HG03378 (cell line): ENCODE measurements around the gene TMEM117.
A peak's percentile ranks its signal among the peaks of the same experiment; 100 is the strongest.
"Not testable (repeated sequence)": the region's sequence is repeated elsewhere in the genome, so short reads cannot be mapped to it uniquely, and the experiment has no call there.

Source experiments
- ATAC-seq: cut with Tn5 transposase; IDR thresholded peaks from one replicate; pipeline ENCODE4 v1.9.1; 2021; ENCODE audit warnings: mild to moderate bottlenecking, moderate library complexity; ENCODE audit not compliant: unreplicated experiment

TMEM117 gene

DNA sequence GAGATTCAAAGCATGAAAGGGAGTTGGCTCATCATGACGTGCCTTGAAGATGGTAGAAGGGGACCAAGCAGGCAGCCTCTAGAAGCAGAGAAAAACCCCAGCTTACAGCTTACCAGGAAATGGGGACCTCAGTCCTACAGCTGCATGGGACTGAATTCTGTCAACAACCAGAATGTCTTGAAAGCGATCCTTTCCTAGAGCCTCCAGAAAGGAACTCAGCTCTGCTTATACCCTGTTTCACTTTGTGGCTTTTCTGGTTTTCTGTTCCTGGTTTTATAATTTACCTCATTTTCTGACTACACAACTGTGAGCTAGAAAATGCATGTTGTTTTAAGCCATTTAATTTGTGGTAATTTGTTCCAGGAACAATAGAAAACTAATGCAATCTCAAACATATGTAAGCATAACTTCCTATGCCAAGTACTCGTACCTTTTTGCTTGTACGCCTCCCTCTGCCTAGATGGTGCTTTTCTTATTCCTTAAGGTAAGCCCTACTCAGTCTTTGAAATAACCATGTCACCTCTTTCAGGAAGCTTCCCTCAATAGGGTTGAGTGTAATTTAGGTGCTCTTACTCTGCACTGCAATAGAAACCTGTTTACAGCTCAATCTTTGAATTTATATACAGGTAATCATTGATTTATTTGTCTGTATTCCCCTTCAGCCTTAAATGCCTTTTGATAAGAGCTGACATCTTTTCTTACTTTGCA, 348.8 kb downstream of the TMEM117 start:
- ATAC-seq = peak; percentile 85

DNA sequence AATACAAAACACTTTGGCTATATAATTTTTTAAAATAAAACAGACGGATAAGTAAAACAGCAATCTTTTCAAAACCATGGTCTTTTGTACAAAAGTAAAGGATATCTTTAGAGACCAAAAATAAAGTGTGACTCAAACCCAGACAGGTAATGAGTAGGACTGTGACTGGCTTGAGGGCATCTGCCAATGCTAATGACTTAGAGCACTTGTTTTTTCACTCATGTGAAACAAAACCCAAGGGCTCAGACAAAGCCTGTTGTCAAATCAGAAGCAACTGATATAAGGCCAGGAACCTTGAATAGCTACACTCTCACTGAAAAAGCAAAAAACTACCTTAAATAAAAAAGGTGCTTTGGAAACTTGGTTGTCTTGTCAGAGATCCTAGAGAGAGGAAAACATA, 357.4 kb downstream of the TMEM117 start:
- ATAC-seq = peak; percentile 98

DNA sequence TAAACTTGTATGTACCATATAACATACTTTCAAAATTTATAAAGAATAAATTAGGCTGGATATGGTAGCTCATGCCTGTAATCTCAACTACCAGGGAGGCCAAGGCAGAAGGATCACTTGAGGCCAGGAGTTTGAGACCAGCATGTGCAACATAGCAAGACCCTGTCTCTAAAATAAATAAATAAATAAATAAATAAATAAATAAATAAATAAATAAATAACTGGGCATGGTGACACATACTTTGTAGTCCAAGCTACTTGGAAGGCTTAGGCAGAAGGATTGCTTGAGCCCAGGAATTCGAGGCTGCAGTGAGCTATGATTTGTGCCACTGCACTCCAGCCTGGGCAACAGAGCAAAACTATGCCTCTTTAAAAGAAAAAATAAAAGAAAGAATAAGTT, 359.8 kb downstream of the TMEM117 start:
- not testable (repeated sequence) for ATAC-seq

DNA sequence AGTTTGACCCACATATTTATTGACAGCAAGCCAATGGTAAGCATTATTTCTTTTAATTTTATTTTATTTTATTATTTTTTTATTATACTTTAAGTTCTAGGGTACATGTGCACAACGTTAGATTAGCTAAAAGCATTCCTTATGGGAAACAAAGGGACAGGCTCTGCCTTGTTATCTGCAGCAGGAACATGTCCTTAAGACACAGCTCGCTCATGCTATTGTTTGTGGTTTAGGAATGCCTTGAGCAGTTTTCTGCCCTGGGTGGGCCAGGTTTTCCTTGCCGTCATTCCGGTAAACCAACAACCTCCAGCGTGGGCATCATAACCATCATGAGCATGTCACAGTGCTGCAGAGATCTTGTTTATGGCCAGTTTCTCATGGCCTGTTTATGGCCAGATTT, 370.2 kb downstream of the TMEM117 start:
- no peak for ATAC-seq

DNA sequence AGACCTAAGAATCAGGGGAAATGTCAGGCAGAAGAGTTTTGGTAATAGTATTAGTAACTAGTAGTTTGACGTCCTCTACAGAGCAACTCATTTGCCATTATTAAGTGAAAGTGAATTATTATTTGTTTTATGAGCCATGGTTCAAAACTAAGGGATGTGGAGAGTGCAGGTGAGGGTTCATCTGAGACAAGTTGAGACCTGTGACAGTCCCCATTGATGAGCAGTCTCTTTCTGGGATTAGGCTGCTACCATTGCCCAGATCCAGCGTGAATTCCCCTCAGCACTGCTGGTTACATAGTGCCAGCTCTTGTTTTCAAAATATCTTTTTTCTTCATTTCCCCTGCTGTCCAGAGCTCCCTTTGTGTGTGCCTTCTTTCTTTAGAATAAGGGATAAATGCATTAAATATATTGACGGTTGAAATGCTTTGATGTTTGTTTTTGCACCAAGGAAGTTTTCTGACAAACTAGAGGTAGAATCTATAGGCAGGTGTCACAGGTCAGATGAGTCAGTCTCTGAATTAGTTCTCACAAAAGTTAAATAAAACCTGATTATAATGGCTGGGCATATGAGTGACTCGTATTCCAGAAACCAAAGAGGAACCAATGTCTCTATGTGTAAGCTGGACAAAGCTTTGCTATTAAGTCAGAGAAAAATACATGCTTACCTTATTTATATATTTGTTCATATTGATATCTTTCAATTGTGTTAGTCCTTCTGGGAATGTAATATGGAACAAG, 381.4 kb downstream of the TMEM117 start:
- no peak for ATAC-seq

DNA sequence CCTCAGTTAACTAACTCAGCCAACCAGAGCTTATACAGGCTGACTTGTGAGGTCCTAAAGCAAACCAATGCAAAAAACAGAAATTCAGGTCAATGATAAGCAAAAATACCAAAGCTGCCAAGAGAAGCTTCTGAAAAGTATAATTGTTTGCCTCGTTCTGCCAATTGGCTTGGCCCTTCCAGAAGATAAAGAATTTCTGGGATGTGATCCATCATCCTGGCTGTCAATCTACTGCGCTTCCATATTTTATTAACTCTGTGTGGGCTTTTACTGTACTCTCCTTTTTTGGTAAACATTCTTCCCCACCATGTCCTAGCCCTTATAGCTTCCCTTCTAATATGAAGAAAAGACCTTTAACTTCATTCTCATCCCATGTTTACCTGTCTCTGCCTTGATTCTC, 387.9 kb downstream of the TMEM117 start:
- no peak for ATAC-seq

DNA sequence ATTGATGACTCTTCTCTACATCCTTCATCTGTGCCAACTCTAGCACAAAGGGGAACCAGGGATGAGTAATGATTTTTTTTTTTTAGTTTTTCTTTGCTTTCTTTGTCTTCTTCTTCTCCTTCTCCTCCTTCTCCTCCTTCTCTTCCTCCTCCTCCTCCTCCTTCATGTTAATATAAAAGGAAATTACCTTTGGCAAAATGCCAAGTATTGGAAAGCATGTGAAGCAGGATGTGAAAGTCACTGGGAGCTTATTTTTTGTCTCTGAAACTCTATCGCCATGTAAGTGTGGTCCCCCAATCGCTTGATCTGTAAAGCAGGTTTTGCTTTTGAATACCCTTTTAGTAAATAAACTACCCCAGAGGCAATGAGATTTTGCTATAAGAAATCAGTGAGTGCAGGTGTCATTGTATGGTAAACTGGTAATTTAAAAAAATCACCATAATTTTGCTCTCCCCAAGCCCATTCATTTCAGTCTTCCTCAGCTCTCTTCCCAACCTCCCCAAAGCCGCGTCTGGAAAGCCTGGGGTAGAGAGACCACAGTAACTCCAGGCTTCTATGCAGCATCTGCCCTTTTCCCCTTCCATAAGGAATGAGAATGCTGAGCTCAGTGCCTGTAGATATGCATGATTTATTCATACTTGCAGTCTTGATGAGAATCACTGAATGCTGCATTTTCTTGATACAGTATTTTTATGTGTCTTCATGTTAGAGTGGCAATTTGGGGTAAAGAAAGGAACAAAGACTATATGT, 388.7 kb downstream of the TMEM117 start:
- no peak for ATAC-seq

DNA sequence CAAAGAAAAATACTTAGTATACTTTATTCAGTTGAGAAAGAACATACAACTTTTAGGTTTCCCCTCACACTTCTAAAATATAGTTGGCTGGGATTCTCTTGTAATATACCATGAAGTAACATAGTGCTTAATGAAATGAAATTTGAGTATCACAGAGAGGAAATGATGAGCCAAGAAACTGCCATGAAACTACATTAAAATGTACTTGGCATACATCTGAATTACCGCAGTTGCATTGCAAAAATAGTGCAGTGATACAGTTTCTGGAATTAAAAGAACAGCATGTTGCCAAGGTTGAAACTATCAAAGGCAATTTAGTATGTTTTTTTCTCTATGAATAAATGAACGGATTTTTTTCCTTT, 389.2 kb downstream of the TMEM117 start:
- ATAC-seq = no peak

DNA sequence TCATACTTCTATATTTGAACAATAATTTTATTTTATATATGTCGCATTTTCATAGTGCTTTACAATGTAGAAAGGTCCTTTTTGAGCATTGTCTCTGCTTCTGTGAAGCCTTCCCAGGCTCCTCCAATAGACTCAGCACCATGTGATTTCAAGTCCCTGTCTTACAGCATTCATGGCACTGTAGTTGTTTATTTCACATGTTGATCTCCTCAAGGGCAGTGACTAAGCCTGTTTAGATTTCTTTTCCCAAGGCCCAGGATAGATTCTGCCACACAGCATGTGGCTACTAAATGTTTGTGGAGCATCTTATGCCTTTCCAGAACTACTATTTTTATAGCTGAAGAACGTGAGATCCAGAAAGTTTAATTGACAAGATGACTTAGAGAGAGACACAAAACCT, 391.7 kb downstream of the TMEM117 start:
- ATAC-seq = no peak

DNA sequence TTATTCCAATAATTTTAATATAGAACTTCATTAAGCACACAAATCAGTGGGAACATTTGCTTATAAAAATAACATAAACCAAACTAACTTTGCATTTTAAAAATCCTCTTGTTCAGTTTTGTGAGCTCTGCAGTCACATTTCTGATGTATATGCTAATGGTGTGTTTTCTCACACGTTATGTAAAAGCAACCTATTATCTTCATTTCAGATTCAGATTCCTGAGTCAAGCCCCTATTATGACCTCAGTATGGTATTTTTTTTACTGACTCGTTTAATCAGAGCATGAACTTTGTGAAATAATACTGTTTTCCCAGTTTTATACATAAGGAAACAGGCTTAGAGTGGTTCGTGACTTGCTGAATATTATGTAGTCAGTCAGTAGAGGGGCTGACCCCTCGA, 394.0 kb downstream of the TMEM117 start:
- no peak for ATAC-seq

DNA sequence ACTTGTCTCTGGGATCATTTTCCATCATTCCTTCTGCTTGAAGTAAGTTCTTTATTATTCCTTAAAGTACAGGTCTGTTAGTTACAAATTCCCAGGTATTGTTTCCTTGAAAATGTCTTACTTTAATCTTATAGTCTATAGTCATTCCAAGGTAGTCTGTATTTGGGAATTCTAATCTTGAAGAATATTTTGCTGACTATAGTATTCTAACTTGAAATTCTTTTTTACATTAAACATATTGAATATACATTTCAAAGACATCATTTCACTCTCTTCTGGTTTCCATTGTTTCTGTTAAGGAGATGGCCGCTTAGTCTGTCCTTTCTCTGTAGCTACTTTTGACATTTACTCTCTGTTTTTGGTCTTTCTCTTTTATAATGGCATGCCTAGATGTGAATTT, 399.8 kb downstream of the TMEM117 start:
- ATAC-seq = no peak

DNA sequence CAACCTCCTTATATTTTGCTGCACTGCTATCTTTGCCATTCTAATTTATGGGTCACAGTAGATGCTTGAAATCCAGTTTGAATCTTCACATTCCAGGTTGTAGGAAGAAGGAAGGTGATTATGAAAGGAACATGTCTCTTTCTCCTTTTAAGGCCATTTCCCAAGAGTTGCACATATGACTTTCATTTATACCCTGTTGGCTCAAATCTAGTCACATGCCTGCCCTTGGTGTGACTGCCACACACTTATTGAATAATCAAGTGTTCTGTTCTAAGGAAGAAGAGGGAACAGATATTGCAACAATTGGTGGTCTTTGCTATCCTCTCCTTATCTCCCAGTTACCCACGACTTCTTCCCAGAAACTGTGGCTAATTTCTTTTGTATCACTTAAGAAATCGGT, 404.3 kb downstream of the TMEM117 start:
- no peak for ATAC-seq

DNA sequence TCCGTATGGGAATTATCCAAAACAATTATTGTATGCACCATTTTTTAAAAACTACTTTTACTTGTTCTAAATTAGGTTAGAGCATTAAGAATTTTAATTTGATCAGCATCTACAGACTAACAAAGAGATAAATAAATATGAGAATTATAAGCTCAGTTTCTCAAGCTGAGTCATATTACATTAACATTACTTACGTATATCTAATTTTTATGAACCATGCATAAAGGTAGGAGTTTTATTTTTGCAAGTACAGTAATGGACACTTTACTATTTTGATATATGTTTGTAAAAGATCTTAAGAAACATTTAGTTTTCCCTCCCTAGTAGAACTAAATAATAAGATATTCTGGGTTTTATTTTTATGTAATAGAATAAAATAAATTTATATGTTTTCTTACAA, 410.1 kb downstream of the TMEM117 start:
- ATAC-seq = no peak

DNA sequence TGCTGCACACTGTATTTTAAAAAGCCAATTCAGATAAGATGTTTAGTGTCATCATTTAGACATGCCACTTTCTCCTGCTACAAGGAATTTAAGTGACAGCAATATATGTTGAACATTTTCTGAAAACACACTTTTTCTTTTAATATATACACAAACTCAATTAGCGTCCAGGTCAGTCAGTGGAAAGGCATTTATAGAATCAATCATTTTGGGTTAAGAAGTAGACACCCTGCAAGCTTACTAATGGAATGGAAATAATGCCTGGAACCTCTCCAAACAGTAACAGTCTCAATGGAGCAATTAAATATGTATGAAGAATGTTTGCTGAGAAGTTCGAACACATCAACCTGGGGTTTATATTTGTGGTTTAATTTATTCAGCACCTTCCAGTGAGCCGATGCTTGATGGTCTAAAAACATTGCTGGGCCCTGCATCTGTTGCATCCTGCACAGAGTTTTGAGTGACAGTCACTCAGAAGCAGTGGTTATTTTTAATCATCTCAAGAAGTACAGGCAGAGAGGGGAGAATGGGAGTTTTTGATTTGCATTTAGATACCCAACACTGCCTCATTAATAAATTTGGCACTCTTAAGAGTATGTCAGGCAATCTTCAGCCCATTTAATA, 410.7 kb downstream of the TMEM117 start:
- ATAC-seq = no peak

DNA sequence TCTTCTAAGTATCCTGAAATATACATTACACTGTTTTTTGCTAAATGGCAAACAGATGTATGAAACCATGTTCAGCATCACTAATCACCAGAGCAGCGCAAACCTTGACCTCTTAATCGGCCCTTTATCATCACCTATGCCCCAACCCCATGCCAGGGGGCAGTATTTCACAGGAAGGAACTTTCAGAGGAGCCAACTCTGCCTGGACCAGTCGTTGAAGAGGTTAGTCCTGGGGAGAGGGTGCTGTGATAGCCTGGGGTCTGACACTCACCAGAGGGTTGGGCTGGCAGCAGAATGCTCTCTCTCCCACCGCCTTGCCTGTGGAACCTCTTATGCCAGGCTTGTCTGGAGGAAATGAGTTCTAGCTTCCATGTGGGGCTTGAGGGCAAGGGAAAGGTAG, 411.7 kb downstream of the TMEM117 start:
- no peak for ATAC-seq

DNA sequence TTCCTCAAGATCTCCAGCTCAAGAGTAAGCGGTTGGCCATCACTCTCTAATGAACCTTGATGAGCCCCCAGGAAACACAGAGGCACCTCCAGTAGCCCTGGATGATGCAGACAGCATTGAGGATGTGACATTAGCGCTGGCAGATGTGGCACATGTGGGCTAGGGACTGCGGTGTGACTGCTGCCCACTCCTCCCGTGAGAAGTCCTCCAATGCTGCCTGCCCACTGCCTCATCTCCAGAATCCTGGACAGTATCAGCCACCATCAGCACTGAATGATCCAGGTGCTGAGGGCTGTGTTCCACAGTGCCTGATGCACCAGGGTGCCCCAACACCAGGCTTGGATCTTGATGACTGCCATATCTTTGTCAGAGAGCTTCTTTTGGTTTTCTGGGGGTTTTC, 412.6 kb downstream of the TMEM117 start:
- ATAC-seq = no peak

DNA sequence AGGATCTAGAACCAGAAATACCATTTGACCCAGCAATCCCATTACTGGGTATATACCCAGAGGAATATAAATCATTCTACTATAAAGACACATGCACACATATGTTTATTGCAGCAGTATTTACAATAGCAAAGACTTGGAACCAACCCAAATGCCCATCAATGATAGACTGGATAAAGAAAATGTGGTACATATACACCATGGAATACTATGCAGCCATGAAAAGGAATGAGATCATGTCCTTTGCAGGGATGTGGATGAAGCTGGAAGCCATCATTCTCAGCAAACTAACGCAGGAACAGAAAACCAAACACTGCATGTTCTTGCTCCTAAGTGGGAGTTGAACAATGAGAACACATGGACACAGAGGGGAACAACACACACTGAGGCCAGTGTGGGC, 414.6 kb downstream of the TMEM117 start:
- ATAC-seq = not testable (repeated sequence)

DNA sequence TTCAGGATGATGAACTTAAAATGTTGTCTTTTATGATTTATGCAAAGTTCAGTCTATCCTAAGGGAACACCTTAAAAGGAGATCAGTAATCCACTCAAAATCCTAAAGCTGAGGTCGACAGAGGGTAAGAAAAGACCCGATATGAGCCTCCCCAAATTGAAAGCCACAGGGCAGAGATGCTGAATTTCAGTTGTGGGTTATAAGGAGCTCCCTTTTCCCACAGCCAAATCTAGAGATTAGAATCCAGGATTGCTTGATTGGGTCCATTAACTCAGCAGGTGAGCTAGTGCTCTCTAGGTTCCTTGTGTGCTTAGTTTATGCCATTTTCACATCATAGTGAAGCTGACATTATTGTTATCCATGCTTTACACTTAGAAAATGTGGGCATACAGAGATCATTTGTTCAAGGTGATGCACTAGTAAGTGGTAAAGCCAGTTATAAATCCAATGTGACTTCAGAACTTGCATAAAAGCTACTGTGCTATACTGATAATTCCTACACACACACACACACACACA, 417.5 kb downstream of the TMEM117 start:
- no peak for ATAC-seq

DNA sequence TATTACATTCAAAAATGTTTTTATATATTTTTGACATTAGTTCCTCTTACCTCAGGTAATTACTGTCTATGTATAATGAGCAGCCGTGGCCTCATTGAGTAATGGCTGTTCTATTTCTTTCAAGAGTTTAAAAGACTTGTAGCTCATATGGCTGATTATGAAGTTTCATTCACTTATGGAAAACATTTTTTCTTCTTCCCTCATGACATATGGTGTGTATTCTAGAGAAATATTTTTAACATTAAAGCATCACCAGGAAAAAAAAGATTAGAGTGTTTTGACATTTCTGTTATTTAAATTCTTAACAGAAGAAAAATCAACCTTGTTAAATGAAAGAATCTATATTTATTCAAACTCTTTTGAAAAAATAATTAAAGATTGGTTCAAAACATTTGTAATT, 422.4 kb downstream of the TMEM117 start:
- ATAC-seq = no peak

DNA sequence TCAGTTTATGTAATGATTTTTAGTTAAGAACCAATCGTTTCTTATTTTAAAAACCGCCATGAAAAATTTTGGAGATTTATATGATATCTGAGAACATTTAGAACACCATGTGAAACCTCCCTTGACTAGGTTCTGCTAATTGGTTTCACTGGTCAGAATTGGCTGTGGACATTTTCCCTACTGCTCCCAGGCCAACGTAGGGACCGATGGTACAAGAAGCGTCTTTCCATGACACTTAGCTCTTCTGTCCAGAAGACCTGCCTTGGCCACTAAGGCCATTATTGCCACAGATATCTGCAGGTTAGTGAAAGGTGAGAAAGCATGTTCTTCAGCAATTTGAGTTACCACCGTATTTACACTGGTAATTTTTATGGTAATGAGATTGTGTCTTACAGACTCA, 424.0 kb downstream of the TMEM117 start:
- no peak for ATAC-seq

DNA sequence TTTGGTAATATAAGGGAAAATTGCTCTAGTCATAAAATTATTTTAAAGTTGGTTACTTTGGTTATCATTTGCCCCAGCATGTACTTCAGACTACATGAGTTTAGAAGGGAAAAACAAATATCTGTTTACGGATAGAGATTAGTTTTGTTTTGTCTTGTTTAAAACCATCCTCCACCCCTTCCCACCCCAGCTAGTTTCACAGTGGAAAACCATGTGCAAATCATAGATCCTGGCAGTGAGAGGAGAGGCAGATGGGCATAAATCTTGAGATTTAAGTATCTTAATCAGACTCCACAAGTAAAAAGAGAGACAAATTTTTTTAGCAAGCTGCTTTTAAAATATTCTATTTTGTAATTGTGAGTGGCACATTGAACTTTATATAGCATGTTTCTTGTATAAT, 424.7 kb downstream of the TMEM117 start:
- ATAC-seq = no peak
